ENCODE results near the gene KCTD17. TPM values are rescaled to one million over a fixed set of nuclear protein-coding genes. Genes with fewer than 3 reads are reported as not detected.
A peak's percentile ranks its signal among the peaks of the same experiment; 100 is the strongest.

The KCTD17 gene
- total and polyA plus RNA-seq, 2 of the 13 experiments (the other 11 are each of a cell fraction or from before 2014, with no cell fraction given): 5.3 to 11.7 TPM

DNA sequence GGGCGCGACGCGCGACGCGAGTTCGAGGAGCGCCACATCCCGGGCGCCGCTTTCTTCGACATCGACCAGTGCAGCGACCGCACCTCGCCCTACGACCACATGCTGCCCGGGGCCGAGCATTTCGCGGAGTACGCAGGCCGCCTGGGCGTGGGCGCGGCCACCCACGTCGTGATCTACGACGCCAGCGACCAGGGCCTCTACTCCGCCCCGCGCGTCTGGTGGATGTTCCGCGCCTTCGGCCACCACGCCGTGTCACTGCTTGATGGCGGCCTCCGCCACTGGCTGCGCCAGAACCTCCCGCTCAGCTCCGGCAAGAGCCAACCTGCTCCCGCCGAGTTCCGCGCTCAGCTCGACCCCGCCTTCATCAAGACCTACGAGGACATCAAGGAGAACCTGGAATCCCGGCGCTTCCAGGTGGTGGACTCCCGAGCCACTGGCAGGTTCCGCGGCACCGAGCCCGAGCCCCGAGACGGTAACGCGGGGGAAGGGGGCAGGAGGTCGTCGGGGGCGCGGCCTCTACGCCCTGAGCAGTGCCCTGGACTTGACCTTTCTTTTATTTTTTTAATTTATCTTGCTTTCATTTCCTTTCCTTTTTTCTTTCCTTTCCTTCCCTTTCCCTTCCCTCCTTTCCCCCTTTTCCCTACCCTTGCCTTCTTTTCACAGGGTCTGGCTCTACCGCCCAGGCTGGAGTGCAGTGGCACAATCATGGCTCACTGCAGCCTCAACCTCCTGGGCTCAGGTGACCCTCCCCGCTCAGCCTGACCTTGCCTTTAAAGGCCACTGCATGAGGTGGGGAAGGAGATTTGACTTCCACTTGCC is 27.0 kb upstream of the KCTD17 start (continued):
- TF ChIP-seq, protein P1, sequence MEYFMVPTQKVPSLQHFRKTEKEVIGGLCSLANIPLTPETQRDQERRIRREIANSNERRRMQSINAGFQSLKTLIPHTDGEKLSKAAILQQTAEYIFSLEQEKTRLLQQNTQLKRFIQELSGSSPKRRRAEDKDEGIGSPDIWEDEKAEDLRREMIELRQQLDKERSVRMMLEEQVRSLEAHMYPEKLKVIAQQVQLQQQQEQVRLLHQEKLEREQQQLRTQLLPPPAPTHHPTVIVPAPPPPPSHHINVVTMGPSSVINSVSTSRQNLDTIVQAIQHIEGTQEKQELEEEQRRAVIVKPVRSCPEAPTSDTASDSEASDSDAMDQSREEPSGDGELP (IDR thresholded peaks at IDR 0.05; ENCODE audit: borderline replicate concordance, low read depth): no peak
- no peak for TF ChIP-seq NFE2 (CRISPR knock-in tag; IDR thresholded peaks at IDR 0.05)
- no peak for TF ChIP-seq ZFX (CRISPR knock-in tag; IDR thresholded peaks at IDR 0.05; ENCODE audit: low read depth)
- TF ChIP-seq FOXP1 (IDR thresholded peaks at IDR 0.05): no peak
- TF ChIP-seq FOXP1 (CRISPR knock-in tag; IDR thresholded peaks at IDR 0.05): no peak
- 0 out of 2 replicates have a peak, but pooled peaks have one; percentile 23 for TF ChIP-seq ZNF710 (CRISPR knock-in tag; IDR thresholded peaks at IDR 0.05; ENCODE audit: borderline replicate concordance)
- TF ChIP-seq, protein P2, sequence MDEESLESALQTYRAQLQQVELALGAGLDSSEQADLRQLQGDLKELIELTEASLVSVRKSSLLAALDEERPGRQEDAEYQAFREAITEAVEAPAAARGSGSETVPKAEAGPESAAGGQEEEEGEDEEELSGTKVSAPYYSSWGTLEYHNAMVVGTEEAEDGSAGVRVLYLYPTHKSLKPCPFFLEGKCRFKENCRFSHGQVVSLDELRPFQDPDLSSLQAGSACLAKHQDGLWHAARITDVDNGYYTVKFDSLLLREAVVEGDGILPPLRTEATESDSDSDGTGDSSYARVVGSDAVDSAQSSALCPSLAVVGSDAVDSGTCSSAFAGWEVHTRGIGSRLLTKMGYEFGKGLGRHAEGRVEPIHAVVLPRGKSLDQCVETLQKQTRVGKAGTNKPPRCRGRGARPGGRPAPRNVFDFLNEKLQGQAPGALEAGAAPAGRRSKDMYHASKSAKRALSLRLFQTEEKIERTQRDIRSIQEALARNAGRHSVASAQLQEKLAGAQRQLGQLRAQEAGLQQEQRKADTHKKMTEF (CRISPR knock-in tag; IDR thresholded peaks at IDR 0.05): no peak
- TF ChIP-seq CAMTA2 (CRISPR knock-in tag; IDR thresholded peaks at IDR 0.05; ENCODE audit: borderline replicate concordance): no peak
- TF ChIP-seq ZNF598 (CRISPR knock-in tag; IDR thresholded peaks at IDR 0.05; ENCODE audit: borderline replicate concordance): no peak
- no peak for TF ChIP-seq NBN (conservative IDR thresholded peaks at IDR 0.05)
- peak; percentile 41 for TF ChIP-seq ZBTB33 (CRISPR knock-in tag; IDR thresholded peaks at IDR 0.05)
- TF ChIP-seq ZNF292 (CRISPR knock-in tag; IDR thresholded peaks at IDR 0.05; ENCODE audit: borderline replicate concordance, low read depth): no peak
- no peak for TF ChIP-seq MED8 (CRISPR knock-in tag; IDR thresholded peaks at IDR 0.05; ENCODE audit: insufficient replicate concordance)
- no peak for TF ChIP-seq CBX2 (IDR thresholded peaks at IDR 0.05; ENCODE audit: low read depth, low read length)
- no peak for TF ChIP-seq CBX2 (CRISPR knock-in tag; IDR thresholded peaks at IDR 0.05; ENCODE audit: low read depth)
- no peak for TF ChIP-seq BRCA1 (CRISPR knock-in tag; IDR thresholded peaks at IDR 0.05)
- no peak for TF ChIP-seq ZNF777 (CRISPR knock-in tag; IDR thresholded peaks at IDR 0.05)
- TF ChIP-seq, protein P3, sequence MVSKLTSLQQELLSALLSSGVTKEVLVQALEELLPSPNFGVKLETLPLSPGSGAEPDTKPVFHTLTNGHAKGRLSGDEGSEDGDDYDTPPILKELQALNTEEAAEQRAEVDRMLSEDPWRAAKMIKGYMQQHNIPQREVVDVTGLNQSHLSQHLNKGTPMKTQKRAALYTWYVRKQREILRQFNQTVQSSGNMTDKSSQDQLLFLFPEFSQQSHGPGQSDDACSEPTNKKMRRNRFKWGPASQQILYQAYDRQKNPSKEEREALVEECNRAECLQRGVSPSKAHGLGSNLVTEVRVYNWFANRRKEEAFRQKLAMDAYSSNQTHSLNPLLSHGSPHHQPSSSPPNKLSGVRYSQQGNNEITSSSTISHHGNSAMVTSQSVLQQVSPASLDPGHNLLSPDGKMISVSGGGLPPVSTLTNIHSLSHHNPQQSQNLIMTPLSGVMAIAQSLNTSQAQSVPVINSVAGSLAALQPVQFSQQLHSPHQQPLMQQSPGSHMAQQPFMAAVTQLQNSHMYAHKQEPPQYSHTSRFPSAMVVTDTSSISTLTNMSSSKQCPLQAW (CRISPR knock-in tag; IDR thresholded peaks at IDR 0.05): no peak
- TF ChIP-seq ZNF180 (CRISPR knock-in tag; IDR thresholded peaks at IDR 0.05; ENCODE audit: borderline replicate concordance, low read depth): no peak
